ENCODE results near the gene IKBKG. TPM values are rescaled to one million over a fixed set of nuclear protein-coding genes. Genes with fewer than 3 reads are reported as not detected.
"Not testable (repeated sequence)": the region's sequence is repeated elsewhere in the genome, so short reads cannot be mapped to it uniquely, and the experiment has no call there.

Gene IKBKG
- total RNA-seq, 2 experiments from 2014 or later, result 39.4 to 45.9 TPM

- CTCF ChIA-PET, result no interaction called here
Measured at GRCh38 chrX:154602766-154603437, 55.5 kb downstream of the IKBKG start.

GRCh38 chrX:154603438-154604430, 56.3 kb downstream of the IKBKG start:
- intact Hi-C loops (cut with micrococcal nuclease), result no loop called here
- Mint-ChIP-seq H3K4me3 (no peak overlapping the region), H3K27ac (no peak overlapping the region), H3K27me3 (peaks cover 2% of the 10 kb centered on the region), H3K9me3 (no peaks in the 10 kb centered on the region), H3K36me3 (no peaks in the 10 kb centered on the region), H3K4me1 (ENCODE audit: low read depth) (peaks cover 9% of the 10 kb centered on the region)
- ChIA-PET POLR2A (no interaction called here), CTCF (no interaction called here)
- no peak for DNase-seq

More at GRCh38 chrX:154602766-154603437, 55.5 kb downstream of the IKBKG start:
- H3K27ac Mint-ChIP-seq, result no peak overlapping the region
- H3K4me3 Mint-ChIP-seq, result no peak overlapping the region
- peaks cover 2% of the 10 kb centered on the region for H3K27me3 Mint-ChIP-seq
- POLR2A ChIA-PET, result no interaction called here
- no peaks in the 10 kb centered on the region for H3K9me3 Mint-ChIP-seq
- no peak for DNase-seq
- H3K36me3 Mint-ChIP-seq, result no peaks in the 10 kb centered on the region
- intact Hi-C loops (cut with micrococcal nuclease), result no loop called here
- peaks cover 9% of the 10 kb centered on the region for H3K4me1 Mint-ChIP-seq (ENCODE audit: low read depth)

- ChIA-PET CTCF (no interaction called here), POLR2A (no interaction called here)
- Mint-ChIP-seq H3K36me3 (no peaks in the 10 kb centered on the region), H3K4me1 (ENCODE audit: low read depth) (peaks cover 6% of the 10 kb centered on the region), H3K27me3 (peaks cover 2% of the 10 kb centered on the region), H3K9me3 (no peaks in the 10 kb centered on the region), H3K27ac (no peak overlapping the region), H3K4me3 (no peak overlapping the region)
- no peak for DNase-seq
- intact Hi-C loops (cut with micrococcal nuclease), result no loop called here
Measured at GRCh38 chrX:154605566-154605965, 58.1 kb downstream of the IKBKG start.

DNA sequence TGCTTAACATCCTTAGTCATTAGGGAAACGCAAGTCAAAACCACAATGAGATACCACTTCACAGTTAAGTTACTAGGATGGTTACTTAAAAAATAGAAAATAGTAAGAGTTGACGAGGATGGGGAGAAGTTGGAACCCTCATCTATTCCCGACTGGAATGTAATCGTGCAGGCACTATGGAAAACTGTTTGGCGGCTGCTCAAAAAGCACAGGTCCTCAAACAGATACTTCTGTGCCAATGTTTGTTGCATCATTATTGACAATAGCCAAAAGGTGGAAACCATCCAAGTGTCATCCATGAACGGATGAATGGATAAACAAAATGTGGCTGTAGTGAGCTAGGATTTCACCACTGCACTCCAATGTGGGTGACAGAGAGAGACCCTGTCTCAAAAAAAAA, 60.0 kb downstream of the IKBKG start:
- no peak for DNase-seq
- Mint-ChIP-seq H3K36me3 (no peaks in the 10 kb centered on the region), H3K27ac (no peak overlapping the region), H3K27me3 (no peaks in the 10 kb centered on the region), H3K9me3 (no peaks in the 10 kb centered on the region), H3K4me1 (ENCODE audit: low read depth) (peaks cover 6% of the 10 kb centered on the region), H3K4me3 (no peak overlapping the region)
- ChIA-PET CTCF (interaction anchor here (1.1 kb wide), 1 partner anchor 16 kb away, joined by 3 read pairs; no protein-coding TSS in a partner anchor), POLR2A (no interaction called here)
- intact Hi-C loops (cut with micrococcal nuclease), result no loop called here

GRCh38 chrX:154607976-154608375, 60.6 kb downstream of the IKBKG start:
- DNase-seq; H3K27me3 Mint-ChIP-seq; CTCF ChIA-PET; H3K9me3 Mint-ChIP-seq; intact Hi-C loops (cut with micrococcal nuclease); H3K27ac Mint-ChIP-seq; H3K4me1 Mint-ChIP-seq (ENCODE audit: low read depth); H3K36me3 Mint-ChIP-seq; POLR2A ChIA-PET; H3K4me3 Mint-ChIP-seq: not testable (repeated sequence)

DNA sequence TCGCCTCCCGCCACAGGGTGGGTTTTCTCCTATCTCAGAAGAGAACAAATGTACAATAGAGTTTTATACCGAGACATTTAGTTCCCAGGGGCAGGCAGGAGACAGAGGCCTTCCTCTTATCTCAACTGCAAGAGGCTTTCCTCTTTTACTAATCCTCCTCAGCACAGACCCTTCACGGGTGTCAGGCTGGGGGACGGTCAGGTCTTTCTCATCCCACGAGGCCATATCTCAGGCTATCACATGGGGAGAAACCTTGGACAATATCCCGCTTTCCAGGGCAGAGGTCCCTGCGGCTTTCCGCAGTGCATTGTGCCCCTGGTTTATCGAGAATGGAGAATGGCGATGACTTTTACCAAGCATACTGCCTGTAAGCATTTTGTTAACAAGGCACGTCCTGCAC, 61.4 kb downstream of the IKBKG start:
- H3K27ac Mint-ChIP-seq; H3K4me3 Mint-ChIP-seq; DNase-seq; H3K27me3 Mint-ChIP-seq; H3K4me1 Mint-ChIP-seq (ENCODE audit: low read depth); H3K36me3 Mint-ChIP-seq; CTCF ChIA-PET; intact Hi-C loops (cut with micrococcal nuclease); POLR2A ChIA-PET; H3K9me3 Mint-ChIP-seq: not testable (repeated sequence)

- H3K4me1 Mint-ChIP-seq (ENCODE audit: low read depth); H3K9me3 Mint-ChIP-seq; CTCF ChIA-PET; H3K4me3 Mint-ChIP-seq; H3K36me3 Mint-ChIP-seq; intact Hi-C loops (cut with micrococcal nuclease); H3K27ac Mint-ChIP-seq; POLR2A ChIA-PET; DNase-seq; H3K27me3 Mint-ChIP-seq: not testable (repeated sequence)
Measured at GRCh38 chrX:154611146-154611545, 63.7 kb downstream of the IKBKG start.

- H3K27ac Mint-ChIP-seq; CTCF ChIA-PET; DNase-seq; H3K36me3 Mint-ChIP-seq; H3K4me3 Mint-ChIP-seq; H3K27me3 Mint-ChIP-seq; intact Hi-C loops (cut with micrococcal nuclease); H3K9me3 Mint-ChIP-seq; POLR2A ChIA-PET; H3K4me1 Mint-ChIP-seq (ENCODE audit: low read depth): not testable (repeated sequence)
Measured at GRCh38 chrX:154613586-154613985, 66.2 kb downstream of the IKBKG start.

Other genes starting within 250 kb of the IKBKG start
- 1,000 to 10,000 TPM; 1,023 to 1,032 TPM for gene FLNA, start 173.0 kb upstream of the IKBKG start, total RNA-seq
- 10 to 100 TPM; 75.8 to 79.1 TPM for gene EMD, start 168.3 kb upstream of the IKBKG start, total RNA-seq
- 1,000 to 10,000 TPM; 3,597 to 3,654 TPM for gene RPL10, start 149.2 kb upstream of the IKBKG start, total RNA-seq
- gene DNASE1L1, start 138.4 kb upstream of the IKBKG start, total RNA-seq, result 10 to 100 TPM; 12.5 to 13.3 TPM
- gene TAFAZZIN, start 136.1 kb upstream of the IKBKG start, total RNA-seq, result 10 to 100 TPM; 58.6 to 66.4 TPM
- 10 to 100 TPM; 30.8 to 31.6 TPM for gene ATP6AP1, start 118.9 kb upstream of the IKBKG start, total RNA-seq
- 100 to 1,000 TPM; 119 to 121 TPM for gene GDI1, start 110.5 kb upstream of the IKBKG start, total RNA-seq
- gene FAM50A, start 103.5 kb upstream of the IKBKG start, total RNA-seq, result 10 to 100 TPM; 61.1 to 61.9 TPM
- gene PLXNA3, start 89.3 kb upstream of the IKBKG start, total RNA-seq, result 10 to 100 TPM; 33.7 to 35.2 TPM
- 10 to 100 TPM; 45.5 to 47.7 TPM for gene LAGE3, start 68.3 kb upstream of the IKBKG start, total RNA-seq
- gene UBL4A, start 61.0 kb upstream of the IKBKG start, total RNA-seq, result 10 to 100 TPM; 49.5 to 53.3 TPM
- 10 to 100 TPM; 14.4 to 16.1 TPM for gene SLC10A3, start 57.0 kb upstream of the IKBKG start, total RNA-seq
- 10 to 100 TPM; 21.4 to 28.4 TPM for gene FAM3A, start 31.4 kb upstream of the IKBKG start, total RNA-seq
- 10 to 100 TPM; 65.8 to 70.4 TPM for gene G6PD, start 774 bp upstream of the IKBKG start, total RNA-seq
- gene CTAG1A, start 37.5 kb downstream of the IKBKG start, total RNA-seq, result not detected
- gene CTAG1B, start 71.7 kb downstream of the IKBKG start, total RNA-seq, result not detected
- not detected for gene CTAG2, start 106.0 kb downstream of the IKBKG start, total RNA-seq
- 1 to 10 TPM; 3.4 to 3.7 TPM for gene GAB3, start 203.5 kb downstream of the IKBKG start, total RNA-seq
- gene DKC1, start 215.2 kb downstream of the IKBKG start, total RNA-seq, result 10 to 100 TPM; 94.0 to 95.5 TPM

Data from activated CD4-positive, alpha-beta memory T cell treated with anti-CD3 and anti-CD28 coated beads for 36 hours (primary cell).